Activated T-cell treated with anti-CD3 and anti-CD28 coated beads for 4 hours (primary cell): Measurements from ENCODE around the gene IGFBP4.

ENCODE experiments used
- DNase-seq: peaks from one replicate; pipeline ENCODE4 v3.0.0-alpha.2; 2020

The IGFBP4 gene

DNA sequence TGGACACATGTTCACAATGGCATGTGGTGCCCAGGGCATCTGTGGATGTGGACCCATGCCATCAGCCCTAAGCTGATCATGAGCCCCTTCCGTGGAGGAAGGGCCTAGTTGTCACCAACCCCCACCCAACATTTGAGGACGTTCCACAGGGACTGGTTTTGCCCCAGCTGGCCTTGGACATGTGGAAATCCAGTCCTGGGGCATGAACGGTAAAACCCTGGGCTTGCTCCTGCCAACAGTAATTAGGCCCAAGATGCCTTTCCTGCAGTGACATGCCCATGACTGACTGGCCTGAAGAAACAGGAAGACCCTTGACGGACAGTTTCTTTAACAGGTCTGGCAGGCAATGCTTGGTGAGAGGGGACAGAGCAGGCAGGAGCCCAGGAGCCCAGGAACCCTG, 50.4 kb downstream of the IGFBP4 start:
- DNase-seq, result no peak

DNA sequence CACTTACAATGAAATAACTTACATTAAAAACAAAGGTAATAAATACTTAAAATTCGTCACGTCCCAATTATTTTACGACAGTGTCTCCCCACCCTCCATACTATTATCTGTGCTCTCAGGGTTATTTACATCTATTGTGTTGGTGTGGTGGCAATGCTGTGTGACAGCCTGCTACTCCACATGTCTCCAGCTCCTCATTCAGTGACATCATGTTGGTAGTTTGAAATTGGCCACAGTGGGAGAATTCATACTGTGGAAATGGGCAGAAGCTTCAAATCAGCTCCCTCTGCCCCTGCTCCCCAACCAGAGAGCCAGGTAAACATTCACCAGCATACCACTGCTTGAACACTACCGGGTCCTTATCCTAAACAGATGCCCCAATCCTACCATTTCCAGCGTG, 51.9 kb downstream of the IGFBP4 start:
- no peak for DNase-seq

DNA sequence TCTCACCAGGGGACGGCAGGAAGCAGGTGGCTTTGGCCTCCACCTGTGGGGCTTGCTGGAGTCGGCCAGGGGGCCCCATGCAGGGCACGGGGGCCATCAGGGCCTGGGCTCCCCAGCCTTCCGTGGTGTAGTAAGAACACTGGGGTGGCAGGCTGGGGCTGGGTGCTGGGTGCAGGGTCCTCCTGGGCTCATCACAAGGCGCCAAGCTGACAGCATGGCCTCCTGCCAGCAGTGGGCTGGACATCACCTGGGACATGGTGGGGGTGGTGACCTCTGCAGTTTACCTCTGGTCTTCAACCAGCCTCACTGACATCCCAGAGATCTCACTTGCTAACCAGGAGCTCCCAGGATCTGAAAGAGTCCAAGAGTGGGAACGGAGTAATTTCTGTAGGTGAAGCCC, 52.9 kb downstream of the IGFBP4 start:
- no peak for DNase-seq

DNA sequence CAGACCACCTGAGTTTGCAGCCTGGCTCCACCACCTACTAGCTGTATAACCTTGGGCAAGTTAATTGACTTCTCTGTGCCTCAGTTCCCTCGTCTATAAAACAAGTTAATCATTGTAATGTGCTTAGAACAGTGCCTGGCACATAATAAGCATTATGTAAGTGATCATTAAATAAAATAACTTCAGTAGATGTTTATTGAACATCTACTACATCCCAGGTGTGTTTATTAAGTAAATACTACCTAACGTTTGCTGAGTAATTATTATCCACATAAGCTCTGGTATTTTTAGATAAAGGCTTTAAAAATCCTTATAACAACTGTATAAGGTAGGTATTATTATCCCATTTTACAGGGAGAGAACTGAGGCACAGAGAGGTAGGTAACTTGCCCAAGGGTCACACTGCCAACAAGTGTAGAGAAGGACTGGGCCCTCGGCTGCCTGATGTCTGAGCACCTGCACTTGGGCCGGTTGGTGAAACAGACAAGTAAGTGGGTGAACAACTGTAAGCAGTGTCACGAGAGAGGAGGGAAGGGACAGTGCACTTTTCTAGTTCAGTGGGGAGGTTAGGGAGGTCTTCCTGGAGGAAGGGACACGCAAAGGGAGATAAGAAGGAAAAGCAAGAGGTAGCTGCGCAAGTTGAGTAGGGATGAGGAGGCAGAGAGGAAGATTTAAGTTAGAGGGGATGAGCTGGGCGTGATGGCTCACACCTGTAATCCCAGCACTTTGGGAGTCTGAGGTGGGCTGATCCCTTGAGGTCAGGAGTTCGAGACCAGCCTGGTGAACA, 53.6 kb downstream of the IGFBP4 start:
- DNase-seq, result no peak

DNA sequence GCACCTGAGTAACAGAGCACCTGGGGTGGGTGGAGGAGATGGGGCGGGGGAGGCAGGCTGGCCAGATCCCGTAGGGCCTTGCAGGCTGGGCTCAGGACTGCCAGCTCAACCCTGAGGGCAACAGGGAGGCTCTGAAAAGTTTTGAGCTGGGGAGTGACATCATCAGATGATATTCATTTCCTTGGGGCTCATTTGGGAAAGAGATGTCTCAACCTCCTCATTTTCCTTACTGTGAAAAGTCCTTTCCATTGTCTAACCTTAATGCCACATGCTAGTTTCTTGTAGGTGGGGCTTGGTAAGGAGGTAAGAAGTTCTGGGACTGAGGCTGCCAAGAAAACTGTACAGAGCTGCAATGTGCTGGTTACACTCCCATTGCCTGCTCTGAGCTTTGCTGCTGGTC, 54.4 kb downstream of the IGFBP4 start:
- no peak for DNase-seq

DNA sequence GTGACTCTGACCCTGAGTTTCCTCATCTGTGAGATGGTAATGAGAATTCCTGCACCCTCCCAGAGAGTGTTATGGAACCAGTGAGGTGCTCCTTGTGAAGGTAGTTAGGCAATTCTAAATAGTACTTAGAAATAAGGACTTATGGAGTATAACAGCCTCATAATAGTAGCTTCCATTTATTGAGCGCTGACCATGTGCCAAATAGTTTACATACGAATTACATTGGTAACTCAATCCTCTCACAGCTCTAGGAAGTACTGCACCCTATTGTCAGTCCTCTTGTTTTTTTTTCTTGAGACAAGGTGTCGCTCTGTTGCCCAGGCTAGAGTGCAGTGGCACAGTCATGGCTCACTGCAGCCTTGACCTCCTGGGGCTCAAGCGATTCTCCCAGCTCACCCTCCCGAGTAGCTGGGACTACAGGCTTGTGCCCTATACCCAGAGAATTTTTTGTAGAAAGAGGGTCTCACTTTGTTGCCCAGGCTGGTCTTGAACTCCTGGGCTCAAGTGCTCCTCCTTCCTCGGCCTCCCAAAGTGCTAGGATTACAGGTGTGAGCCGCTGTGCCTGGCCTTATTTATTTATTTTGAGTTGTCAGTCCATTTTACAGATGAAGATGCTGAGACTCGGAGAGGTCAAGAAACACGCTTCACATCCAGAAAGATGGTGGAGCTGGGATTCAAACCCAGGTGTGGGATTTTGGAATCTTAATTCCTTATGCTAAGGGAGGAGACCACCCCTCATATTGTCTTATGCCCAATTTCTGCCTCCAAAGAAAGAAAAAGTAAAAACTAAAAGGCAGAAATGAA, 55.2 kb downstream of the IGFBP4 start:
- DNase-seq, result no peak

DNA sequence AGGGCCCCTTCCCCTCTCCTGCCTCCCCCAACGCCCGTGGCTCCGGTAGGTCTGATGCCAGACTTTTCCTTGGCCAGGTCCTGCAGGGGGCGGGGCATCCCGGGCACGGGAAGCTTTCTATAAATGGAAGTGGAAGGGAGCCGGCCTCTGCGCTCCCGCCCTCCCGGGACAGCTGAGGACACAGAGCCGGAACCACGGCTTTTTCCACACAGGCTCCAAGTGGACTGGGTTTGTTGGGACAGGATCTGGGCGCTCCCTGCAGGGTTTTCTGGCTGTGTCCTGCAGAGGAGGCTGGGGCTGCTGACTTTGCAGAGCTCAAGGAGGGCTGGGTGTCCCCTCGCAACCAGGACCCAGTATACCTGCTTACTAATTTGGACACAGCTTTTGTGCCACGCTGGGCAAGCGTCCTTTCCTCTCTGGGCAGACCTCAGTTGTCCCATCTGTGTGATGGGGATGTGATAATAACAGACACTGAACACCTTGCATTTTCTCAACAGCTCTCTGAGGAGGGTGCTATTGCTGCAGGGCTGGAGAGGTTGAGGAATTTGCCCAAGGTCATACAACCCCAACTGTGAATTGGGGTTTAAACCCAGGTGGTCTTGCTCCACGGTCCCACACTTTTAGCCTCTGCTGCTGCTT, 56.4 kb downstream of the IGFBP4 start:
- no peak for DNase-seq

DNA sequence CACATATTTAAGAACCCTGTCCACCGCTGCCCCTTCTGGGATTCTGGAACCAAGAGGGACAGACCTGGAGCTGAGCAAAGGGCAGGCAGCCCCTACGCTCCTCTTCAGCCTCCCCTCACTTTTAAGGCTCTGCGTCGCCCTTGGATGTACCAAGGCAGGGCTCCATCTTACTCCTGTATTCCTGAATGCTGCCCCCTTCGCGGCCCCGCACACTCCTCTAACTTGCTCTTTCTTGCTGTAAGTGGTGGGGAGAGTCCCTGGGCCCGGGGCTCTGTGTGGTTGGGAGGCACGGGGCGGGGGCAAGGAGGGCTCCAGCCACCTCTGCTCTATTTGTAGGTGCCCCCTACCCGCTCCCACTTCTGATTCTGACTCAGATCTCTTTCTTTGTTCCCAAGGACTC, 56.9 kb downstream of the IGFBP4 start:
- DNase-seq, result no peak

DNA sequence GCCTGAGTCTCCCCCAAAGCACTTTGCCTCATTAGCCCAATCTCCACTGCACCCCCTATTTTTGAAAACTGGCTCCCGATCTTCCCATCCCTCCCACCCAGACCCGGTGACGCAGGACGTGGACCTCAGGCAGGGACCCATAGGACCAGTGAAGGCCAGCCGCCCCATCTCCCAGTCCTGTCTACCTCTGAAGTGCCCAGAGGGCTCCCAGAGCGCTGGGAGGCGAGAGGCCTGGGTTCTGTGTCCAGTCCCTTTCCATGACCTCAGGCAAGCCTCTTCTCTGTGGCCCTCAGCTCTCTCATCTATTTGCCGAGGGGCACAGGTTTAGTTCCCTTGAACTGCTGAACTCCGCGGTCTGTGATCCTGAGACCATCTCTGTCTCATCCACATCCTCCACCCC, 57.5 kb downstream of the IGFBP4 start:
- no peak for DNase-seq

DNA sequence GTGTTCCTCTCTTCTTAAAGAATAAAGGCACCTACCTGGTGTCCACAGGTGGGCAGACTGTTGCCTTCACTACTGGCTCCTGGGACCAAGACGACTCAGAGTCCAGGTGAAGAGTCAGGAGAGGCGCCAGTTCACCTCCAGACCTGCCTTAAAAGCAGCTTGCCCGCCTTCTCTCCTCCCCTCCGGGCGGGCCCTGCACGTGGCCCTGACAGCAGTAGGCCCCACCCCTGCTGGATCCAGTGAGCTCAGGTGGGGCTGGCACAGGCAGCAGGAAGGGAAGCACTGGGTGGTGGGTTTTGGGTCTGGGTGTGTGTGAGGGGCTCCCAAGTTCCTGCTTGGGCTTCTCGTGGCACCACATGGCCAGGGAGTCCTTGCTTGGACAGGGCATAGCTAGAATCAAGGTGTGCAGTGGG, 58.3 kb downstream of the IGFBP4 start, which contains the start of gene TNS4:
Gene TNS4, minus strand, starts transcription at position 125 of the 413 bp plus-strand sequence. CDS start 5,198 bp downstream, outside the sequence.
- no peak for DNase-seq

DNA sequence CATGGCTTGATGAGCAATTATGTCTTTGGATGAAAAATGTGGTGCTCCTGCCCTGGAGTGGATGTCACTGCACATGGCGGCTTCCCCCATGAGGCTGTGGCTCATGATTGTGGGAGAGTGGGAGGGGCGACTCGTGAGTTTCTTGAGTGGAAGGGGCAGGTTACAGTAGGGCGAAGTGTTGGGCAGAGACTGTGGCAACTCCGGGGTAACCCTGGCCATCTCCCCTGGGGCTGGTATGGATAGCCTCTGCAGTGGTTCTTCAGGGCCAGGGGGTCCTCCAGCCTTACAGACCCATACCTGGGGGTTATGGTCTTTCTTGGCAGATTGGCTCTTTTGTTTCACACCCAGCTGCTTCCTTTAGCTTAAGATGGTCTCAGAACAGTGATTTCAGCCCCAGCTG, 59.5 kb downstream of the IGFBP4 start:
- DNase-seq, result no peak

DNA sequence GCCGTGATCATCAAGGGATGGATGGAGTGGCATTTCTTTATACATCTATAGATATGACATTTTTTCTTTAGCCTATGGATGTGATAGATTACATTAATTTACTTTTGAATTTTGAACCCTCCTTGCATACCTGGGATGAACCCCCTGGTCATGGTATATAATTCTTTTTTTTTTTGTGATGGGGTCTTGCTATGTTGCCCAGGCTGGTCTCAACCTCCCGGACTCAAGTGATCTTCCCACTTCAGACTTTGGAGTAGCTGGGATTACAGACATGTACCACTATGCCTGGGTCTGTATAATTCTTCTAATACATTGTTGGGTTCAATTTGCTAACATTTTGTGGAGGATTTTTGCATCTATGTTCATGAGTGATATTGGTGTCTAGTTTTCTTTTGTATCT, 59.9 kb downstream of the IGFBP4 start:
- no peak for DNase-seq

DNA sequence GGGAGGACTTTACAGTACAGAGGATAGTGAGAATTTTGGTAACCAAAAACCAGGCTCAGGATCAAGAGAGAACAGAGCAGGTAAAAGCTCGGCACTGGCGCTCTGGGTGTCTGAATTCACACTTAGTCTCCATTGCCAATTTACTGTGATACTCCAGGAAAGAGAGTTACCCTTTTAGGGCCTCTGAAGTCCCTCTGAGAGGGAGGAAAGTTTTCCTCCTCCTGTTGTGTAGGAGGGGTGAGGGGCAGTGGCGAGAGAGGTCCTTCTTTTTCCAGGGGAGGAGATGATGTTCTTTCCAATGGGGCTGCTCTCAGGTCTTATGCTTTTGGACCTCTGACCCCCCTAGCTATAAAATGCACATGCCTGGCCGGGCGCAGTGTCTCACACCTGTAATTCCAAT, 63.5 kb downstream of the IGFBP4 start:
- DNase-seq, result no peak
